K562 (cell line): ENCODE results near the gene ZNF467.

Experiments
- JUN ChIP-seq, 2 experiments: sonication (generic) in 1 of 2; formaldehyde crosslinking in 1 of 2; IDR thresholded peaks; 2 replicates each; pipeline versions ENCODE4 v1.6.1 to v1.8.0; 2012 to 2022; ENCODE audit warnings: borderline replicate concordance in 2 of 2, mild to moderate bottlenecking in 2 of 2, improper control_type of control experiment in 1 of 2, low read depth in 1 of 2, low read length in 1 of 2, missing genetic modification reagents in 1 of 2
- ZNF224 ChIP-seq: sonication (generic); formaldehyde crosslinking; IDR thresholded peaks from 2 replicates; pipeline ENCODE4 v1.8.0; 2022; ENCODE audit warnings: mild to moderate bottlenecking, missing genetic modification reagents

- TF ChIP-seq ZNF224 (CRISPR knock-in tag) (no peak), JUN (IDR thresholded peaks at IDR 0.05; ENCODE audit: borderline replicate concordance, low read depth, low read length) (no peak), JUN (CRISPR knock-in tag; IDR thresholded peaks at IDR 0.05; ENCODE audit: borderline replicate concordance) (no peak)
These were observed 37.5 kb downstream of the ZNF467 start for GRCh38 chr7:149735779-149736477.
